ENCODE results near the gene MRM2.

The MRM2 gene

DNA sequence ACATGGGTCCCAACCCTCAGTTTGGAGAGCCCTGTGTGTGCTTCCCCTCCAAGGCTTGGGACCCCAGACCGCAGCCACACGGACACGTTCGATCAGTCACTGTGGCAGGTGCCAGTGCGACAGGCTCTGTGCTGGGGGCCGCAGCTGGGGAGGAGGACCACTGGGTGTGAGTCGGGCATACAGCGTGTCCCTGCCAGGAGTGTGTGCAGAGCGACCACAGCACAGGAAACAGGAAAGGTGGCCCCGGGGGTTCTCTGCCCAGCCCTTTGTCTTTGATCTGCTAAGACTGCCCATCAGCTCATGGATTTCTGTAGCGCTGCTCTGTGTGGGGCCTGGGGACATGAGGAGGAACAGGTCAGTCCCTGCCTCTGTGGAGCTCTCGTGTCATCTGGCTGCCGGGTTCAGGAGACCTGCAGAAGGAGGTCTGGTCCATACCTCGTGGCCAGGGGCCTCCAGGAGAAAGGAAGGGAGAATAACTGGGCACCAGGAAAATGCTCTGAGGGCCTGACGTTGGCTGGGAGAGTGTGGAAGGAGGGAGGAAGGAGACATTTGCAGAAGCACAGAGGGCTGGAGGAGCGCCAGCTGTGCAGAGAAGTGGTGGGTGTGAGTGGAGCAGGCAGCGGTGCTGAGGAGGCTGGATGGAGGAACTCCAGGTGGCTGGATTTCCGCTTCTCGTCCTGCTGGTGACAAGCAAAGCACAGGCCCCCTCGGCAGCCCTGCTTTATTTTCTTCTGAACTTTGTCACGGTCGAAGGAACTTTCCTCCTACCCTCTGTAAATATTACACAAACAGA lies 4.1 kb upstream of the MRM2 start:
- no peak for DNase-seq

DNA sequence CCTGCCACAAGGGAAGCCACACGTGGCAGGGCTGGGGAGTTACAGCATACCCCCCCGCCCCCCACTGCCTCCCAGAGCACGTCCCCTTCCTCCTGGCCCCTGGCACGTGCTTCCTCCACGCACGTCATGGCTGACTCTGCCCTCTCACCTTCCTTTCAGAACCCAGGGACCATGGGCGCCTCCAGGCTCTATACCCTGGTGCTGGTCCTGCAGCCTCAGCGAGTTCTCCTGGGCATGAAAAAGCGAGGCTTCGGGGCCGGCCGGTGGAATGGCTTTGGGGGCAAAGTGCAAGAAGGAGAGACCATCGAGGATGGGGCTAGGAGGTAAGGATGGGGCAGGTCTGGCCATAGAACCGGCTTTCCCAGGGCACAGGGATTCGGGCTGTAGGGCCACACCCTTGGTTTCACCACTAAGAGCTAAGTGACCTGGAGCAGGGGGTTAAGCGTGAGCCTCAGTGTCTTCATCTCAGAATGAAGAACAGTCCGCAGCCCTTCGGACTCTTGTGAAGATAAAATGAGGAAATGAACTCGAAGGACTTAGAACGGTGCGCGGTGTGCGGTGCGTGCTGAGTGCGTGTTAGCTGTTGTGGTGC lies 2.5 kb upstream of the MRM2 start:
- DNase-seq = no peak

DNA sequence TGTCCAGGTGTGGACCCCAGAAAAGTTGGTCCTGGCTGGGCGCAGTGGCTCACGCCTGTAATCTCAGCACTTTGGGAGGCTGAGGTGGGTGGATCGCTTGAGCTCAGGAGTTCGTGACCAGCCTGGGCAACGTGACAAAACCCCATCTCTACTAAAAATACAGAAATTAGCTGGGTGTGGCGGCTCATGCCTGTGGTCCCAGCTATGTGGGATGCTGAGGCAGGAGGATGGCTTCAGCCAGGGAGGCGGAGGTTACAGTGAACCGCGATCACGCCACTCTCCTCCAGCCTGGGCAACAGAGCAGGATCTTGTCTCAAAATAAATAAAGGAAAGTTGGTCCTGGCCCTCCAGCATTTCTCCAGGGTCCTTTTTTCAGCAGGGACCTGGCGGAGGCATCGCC lies 1.5 kb upstream of the MRM2 start:
- no peak for DNase-seq

DNA sequence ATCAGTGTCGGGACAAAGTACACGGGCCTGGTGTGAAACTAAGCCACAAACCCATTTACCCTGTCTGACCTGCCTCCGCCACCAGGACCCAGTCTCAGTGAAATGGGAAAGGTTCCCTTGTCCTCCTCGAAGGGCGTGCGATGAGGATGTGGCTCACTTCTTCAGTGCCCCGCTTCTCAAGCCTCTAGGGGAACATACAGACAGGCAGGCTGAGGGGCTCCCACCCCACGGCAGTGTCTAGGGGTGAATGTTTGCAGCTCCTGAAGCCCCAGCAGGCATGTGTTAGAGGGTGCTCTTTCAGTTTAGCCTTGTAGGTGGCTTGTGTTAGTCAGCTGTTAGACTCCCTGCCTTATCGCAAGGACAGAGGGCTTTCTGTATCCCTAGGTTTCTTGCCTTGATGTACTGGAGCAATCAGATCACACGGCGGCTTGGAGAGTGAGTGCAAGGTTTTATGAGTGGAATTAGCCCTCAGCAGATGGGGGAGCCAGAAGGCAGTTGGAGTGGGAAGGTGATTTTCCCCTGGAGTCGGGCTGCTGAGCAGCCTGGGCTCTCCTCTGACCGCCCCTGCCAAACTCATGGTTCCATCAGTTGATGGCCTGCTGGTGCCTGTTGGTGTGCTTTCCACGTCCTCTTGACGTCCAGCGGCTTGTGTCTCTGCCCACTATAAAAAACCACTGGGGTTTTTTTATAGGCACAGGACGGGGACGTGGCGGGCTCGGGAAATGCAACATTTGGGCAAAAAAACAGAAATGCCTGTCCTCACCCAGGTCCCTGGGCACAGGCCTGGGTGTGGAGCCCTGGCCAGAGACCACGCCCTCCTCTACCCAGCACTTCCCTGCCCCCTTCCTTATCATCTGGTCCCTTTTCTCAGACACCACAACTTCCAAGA lies 780 bp upstream of the MRM2 start:
- DNase-seq = peak; percentile 39

DNA sequence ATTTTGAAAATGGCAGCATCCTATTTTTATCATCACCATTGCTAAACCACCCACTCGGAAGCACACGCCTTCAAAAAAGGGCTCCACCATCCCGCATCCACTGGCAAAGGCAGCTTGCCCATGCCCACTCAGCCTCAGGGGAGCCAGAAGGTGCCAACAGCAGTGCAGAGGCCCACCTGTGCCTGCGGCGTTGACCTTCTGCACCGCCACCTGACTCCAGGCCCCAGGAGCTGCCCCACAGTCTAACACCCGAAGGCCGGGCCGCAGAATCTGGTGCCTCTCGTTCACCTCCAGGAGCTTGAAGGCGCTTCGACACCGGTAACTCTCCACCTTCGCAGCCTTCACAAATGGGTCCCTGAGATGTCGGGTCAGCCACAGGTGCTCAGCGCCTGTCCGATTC lies 2.8 kb downstream of the MRM2 start:
- no peak for DNase-seq

DNA sequence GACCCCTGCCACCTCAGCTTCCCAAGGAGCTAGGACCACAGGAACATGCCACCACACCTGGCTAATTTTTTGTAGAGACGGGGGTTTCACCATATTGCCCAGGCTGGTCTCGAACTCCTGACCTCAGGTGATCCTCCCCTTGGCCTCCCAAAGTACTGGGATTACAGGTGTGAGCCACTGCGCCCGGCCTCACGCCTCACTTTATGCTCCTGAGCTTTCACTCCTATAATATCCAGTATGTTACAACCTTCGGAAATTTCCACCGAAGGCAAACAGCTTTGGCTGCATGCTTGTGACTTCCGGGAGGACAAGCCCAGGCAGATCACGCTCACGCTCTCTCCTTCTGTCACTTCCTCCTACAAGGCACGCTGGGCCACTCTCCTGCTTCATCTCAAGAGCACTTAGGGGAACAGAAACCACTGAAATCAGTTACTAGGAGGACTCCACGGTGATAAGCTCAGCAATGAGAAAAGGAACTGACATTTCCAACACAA lies 4.8 kb downstream of the MRM2 start:
- DNase-seq = no peak

DNA sequence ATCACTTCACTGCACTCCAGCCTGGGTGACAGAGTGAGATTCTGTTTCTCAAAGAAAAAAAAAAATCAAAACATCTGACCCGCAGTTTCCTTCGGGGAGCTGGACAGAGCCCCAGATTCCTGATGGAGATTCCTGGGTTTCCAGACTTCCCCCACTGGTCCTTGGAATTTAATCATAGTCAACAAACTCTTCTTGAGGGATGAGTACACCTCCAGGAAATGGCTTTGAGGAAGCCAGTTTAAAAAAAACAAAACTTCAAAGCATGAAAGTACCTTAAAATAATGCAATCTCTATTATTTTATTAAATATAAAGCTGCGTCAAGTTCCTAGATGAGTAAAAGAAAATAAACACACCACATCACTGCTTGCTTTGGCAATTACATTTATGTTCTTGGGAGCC lies 8.1 kb downstream of the MRM2 start:
- DNase-seq = no peak

DNA sequence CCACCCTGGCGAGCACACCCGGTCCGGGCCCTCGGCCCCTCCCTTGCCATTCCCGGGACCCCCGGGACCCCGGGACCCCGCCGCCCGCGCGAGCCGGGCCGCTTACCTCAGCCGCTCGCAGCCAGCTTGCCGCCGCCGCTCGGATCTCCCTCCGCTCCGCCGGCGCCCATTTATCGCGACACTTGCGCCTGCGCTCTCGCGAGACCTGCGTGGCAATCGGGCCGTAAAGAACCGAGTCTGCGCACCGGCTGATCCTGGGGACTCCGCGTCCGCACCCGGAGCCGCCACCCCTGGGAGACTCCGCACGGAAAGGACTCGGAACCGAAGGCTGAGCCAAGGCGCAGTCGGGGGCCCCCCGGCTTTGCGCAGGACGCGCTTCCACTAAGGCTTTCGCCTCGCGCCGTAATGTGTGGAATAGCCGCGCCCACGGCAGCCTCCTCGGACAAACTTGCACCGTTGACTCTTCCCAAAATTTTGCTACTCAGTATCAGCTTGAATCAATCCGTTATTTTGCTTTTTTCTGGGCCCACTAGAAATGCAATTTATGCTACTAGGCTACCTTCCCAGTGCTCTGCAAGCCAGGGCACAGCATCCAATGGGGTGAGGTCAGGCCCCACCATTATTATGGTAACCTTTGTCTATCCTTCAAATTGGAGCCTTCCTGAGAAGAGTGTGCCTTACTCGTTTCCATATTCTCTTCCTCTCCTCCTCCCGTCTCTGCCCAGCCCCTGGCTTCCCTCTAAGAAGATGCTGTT lies 9.1 kb downstream of the MRM2 start, which contains the start of gene MAD1L1:
TSS of gene MAD1L1 (minus strand) at position 180 of the 755 bp plus-strand sequence. CDS start 2,812 bp downstream, outside the sequence.
- peak; percentile 90 for DNase-seq

DNA sequence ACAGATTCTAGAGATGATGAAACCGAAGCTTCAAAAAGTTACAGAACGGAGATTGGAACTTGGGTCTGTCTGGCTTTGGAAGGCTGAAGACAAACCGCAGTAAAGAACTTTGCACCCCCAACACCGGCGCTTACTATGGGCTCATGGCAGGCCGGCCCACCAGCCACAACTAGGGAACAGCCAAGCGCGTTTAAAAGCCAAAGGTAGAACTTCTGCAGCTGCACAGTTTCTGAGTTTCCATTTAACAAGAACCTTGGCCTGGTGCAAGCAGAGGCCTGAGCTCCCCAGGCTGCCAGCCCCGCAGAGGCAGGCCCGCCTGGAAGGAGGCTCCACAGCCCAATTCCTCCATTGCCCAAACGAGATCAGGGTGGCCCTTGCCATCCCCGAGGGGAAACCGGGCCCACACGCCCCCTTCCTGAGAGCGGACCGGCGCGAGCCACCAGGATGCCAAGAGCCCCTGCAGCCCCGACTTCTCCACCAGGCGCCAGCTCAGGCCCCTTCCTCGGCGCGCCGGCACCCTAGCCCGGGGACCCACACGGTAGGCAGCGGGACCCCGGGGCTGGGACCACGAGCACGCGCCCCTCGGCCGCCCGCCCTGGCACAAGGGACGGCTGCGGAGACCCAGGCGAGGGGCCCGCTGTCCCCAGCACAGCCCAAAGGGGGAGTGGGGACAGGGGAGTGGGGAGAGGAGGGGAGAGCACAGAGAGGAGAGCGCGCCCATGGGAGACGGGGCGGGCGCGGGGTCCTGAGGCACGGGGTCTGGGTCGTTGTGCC lies 9.8 kb downstream of the MRM2 start:
- peak; percentile 24 for DNase-seq

DNA sequence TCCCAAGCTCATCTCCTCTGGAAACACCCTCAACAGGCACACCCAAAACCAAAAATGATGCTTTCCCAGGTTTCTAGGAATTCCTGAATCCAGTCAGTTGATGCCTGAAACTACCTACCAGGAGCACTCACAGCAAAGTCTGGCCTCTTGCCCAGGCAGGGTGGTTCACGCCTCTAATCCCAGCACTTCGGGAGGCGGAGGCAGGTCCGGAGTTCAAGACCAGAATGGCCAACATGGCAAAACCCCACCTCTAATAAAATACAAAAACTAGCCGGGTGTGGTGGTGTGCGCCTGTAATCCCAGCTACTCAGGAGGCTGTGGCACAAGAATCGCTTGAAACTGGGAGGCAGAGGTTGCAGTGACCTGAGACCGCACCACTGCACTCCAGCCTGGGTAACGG lies 11.1 kb downstream of the MRM2 start:
- DNase-seq = no peak

DNA sequence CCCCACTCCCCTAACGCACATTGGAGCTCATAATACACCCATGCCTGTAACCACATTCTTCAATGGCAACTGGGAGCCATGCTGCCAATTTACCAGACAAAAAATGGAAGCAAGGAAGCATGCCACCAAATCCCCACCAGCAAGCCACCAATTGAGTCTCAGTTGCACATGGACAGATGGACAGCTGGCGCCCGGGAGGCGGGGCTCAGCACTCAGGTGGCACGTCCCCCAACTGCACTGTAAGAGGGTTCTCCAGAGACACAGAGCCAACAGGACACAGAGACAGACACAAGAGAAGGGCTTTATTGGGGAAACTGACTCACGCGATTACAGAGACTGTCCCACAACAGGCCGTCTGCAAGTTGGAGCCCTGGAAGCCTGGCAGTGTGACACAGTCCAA lies 11.8 kb downstream of the MRM2 start:
- DNase-seq = no peak

DNA sequence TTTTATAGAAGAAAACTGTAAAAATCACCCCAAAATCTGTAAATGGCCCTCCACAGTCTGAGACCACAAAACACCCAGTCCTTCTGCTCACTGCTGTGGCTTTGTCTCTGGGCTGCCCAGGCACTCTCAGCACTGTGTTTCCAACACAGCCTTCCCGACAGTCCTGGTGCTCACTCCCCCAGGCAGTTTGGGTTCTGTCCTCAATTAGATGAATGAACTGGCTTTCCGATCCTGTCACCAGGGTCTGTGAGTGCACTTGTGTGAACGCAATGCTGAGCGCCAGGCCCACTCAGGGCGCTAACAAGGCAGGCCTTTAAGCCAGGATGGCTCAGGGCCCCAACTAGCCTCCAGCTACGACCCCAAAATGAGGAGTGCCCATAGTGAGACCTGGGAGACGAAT lies 12.5 kb downstream of the MRM2 start:
- no peak for DNase-seq

DNA sequence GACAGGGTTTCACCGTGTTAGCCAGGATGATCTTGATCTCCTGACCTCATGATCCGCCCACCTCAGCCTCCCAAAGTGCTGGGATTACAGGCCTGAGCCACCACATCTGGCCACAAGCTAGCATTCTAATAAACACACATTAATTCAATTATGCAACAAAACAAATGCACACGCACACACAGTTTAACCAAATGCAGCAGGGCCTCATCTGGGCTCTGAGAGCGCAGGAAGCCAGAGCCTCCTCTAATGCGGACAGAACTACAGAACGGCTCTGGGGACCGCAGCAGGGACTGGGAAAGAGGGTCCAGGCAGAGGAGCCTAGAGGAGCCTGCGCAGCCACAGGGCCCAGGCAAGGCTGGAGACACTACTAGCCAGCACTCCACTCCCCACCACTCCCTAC lies 13.1 kb downstream of the MRM2 start:
- DNase-seq = no peak

DNA sequence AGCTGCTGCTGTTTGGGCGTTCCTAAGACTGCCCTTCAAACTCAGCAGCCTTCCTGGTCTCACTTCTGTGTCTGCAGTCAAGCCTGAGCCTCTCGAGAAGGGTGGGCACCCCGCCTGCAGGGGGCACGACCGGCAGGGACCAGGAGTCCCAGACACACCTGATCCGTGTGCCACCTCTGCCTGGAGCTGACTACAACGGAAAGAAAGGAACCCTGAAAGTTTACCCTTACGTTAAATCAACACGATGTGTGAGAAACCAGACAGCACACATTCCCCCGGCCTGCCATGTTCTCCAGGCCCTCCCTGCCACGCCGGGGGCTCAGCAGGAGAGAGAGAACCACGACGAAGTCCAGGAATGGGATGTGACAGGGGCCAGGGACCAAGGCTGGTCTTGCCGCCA lies 14.3 kb downstream of the MRM2 start:
- DNase-seq = no peak

DNA sequence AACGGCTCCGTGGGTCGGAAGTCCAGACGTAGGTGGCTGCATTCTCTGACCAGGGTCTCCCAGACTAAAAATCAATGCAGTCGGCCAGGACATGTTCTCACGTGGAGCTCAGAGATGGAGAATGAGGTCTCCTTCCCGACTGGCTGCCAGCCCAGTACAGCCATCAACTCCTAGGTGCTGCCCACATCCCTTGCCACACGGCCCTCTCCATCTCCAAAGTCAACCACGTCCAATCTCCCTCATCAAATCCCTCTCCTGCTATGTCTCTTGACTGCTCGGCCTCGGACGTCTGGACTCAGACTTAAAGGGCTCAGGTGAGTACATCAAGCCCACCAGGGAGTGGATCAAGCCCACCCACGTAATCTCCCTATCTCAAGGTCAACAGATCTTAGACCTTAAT lies 16.2 kb downstream of the MRM2 start:
- no peak for DNase-seq

DNA sequence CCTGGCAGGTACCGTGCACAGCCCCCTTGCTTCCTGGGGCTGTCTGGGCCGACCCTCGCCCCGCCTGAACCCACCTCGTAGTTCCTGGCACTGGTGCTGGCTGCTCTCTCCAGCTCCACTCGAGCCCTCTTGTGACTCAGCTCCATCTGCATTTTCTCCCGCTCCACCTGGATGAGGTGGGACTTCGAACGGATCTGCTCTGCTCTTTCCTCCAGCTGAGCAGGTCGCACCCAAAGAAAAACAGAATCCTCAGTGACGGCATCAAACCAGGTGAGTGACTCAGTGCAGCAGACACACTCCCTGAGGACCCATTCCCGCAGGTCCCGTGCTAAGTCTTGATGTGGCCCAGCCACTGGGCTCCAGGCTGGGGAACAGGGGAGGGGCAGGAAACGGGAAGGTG lies 16.7 kb downstream of the MRM2 start:
- no peak for DNase-seq

DNA sequence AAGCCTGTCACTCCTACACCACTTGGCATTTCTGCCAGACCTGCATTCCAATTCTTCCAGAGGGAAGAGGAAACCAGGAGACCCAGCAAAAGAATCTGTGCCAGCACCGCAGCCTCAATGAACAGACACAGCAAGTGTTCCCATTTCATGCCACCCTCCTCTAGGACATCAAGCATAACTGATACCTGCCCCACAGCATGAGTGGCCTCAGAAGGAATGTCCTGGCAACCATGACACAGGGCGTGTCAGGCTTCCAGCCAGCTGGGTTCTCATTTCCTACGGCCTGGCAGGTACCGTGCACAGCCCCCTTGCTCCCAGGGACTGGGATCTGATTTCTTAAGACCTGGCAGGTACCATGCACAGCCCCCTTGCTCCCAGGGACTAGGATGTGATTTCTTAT lies 17.1 kb downstream of the MRM2 start:
- DNase-seq = no peak

DNA sequence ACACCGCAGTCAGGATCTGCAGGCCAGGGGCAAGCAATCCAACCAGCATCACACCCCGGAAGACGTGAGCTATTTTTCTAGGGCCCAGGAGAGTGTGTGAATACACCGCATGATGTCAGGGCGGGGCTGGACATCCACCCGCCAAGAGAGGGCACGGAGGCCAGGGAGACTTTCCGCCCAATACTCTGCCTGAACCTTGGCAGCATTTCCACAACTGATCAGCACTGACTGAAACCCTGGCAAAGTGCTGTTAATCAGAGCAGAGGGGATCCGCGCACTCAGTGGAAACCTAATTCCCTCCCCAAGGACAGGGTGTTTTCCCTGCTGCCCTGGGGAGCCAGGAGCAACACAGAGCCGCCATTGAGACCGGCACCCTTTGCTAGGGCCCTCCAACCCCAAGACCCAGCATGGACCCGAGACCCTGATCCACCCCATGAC lies 17.5 kb downstream of the MRM2 start:
- DNase-seq = no peak

DNA sequence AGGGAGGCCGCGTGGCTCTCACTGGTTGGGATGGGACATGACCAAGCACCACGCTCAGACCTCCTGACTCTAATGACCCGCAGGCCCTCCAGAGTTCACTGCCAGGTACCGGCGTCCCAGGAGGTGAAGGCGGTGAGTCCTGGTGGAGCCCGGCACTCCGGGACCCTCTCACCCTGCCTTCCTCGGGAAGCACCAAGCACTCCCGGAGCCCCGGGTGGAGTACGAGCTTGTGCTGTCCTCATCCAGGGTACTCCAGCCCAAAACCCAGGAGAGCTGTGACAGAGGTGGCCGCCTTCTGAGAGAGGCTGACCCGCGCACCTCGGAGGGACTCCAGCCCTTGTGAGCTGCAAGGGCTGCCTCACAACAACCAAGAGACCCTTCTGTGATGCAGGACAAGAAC lies 18.7 kb downstream of the MRM2 start:
- DNase-seq = no peak

DNA sequence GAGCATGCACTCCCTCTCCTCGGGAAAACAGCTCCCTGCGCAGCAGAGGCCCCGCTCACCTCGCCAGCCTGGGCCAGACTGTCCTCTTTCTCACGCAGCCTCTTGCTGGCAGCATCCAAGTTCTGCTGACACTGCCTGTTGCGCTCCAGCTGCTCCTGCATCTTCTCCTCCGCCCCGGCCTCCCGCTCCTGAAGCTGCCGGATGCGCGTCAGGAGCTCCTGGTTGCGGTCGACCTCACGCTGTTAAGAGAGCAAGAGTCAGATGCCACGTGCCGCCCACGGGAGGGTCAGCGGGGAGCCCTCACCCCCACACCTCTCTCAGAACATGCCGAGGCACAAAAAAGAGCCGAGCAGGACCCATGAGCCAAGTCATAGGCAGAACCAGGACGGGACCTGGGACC lies 19.5 kb downstream of the MRM2 start:
- no peak for DNase-seq

DNA sequence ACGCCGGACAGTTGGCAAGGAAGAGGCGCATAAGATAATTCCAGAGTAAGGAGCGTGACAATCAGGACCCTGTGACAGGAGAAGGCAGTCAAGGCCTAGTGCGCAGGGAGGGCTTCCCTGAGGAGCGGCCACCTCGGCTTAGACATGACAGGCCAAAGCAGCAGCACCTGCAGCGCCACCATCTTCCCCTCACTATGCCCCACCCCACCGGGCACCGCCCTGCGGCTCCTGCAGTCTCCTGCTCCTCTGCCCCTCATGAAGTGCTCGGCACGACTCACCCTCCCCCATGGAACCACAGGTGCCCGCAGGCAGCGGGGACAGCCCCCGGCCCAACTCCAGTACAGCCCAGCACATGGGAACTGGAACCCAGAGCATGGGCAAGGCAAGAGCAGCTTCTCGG lies 21.1 kb downstream of the MRM2 start:
- no peak for DNase-seq

DNA sequence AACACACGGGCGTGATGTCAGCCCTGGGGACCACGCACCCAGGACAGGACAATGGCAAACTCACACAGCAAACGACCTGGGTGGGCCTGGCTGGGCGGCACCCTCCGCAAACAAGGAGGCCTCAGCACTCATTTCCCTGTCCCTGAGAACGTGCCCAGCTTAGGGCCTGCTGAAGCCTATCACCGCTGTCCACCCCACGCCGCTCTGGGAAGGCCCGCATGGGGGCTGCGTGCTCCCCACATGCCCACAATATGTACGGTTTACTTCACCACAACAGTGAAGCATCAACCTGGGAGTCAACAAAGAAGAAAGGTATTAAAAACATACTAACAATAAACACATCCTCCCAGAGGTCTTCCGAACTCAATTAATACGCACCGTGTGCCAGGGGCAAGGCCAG lies 21.5 kb downstream of the MRM2 start:
- DNase-seq = no peak

Data from activated CD4-positive, alpha-beta T cell treated with anti-CD3 and anti-CD28 coated beads, Interleukin-2, amount 50 U/mL, for 16 hours (primary cell).